ENCODE data around the gene RGS7.
A peak's percentile ranks its signal among the peaks of the same experiment; 100 is the strongest.
"Not testable (repeated sequence)": the region's sequence is repeated elsewhere in the genome, so short reads cannot be mapped to it uniquely, and the experiment has no call there.

RGS7 gene

DNA sequence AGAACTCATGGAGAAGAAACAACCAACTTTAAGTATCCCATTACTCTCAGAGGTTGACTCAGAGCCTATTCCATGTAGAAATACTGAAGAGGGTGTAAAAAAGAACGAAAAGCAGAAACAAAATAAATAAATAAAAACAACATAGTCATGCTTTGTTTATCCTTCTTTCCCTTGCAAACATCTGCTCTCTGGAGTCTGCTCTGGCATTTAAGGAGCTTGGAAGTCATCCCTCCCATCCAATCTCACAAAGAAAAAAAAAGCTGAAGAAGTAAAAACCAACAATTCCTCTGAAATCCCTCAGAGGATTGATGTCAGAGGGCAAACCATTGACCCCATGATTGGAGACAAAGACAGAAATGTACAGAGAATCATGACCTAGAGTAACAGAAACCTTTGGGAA is 442.5 kb downstream of the RGS7 start:
- in situ Hi-C loops (cut with HindIII; ENCODE audit: low sequenced_read_pairs), result no loop called here
- H3K4me3 ChIP-seq (ENCODE audit: low read depth, low read length), result no peak overlapping the region
- DNase-seq (ENCODE audit: low read depth), result no peak
- TF ChIP-seq, protein P1, sequence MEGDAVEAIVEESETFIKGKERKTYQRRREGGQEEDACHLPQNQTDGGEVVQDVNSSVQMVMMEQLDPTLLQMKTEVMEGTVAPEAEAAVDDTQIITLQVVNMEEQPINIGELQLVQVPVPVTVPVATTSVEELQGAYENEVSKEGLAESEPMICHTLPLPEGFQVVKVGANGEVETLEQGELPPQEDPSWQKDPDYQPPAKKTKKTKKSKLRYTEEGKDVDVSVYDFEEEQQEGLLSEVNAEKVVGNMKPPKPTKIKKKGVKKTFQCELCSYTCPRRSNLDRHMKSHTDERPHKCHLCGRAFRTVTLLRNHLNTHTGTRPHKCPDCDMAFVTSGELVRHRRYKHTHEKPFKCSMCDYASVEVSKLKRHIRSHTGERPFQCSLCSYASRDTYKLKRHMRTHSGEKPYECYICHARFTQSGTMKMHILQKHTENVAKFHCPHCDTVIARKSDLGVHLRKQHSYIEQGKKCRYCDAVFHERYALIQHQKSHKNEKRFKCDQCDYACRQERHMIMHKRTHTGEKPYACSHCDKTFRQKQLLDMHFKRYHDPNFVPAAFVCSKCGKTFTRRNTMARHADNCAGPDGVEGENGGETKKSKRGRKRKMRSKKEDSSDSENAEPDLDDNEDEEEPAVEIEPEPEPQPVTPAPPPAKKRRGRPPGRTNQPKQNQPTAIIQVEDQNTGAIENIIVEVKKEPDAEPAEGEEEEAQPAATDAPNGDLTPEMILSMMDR (IDR thresholded peaks at IDR 0.05; ENCODE audit: low read depth, low read length, missing control alignments), result no peak

DNA sequence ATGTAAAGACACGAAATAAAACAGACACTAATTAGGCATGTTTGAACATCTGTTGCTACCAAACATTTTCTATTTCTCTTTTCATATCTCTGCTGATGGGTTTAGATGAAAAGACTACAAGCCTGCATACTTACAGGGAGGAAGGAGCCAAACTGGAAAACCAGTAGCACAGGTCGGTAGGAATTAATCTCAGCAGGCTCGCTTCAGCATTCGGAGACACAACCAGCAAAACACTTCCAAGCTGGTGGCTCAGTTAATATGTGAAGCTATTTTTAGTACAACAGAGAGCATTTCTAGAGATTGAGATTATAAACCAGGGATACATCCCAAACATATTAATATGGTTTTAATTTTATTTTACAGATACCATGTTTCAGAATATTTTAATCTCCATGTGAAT is 444.2 kb downstream of the RGS7 start:
- TF ChIP-seq, protein P1 (IDR thresholded peaks at IDR 0.05; ENCODE audit: low read depth, low read length, missing control alignments), result no peak
- no peak for DNase-seq (ENCODE audit: low read depth)
- in situ Hi-C loops (cut with HindIII; ENCODE audit: low sequenced_read_pairs), result no loop called here
- H3K4me3 ChIP-seq (ENCODE audit: low read depth, low read length), result no peak overlapping the region

DNA sequence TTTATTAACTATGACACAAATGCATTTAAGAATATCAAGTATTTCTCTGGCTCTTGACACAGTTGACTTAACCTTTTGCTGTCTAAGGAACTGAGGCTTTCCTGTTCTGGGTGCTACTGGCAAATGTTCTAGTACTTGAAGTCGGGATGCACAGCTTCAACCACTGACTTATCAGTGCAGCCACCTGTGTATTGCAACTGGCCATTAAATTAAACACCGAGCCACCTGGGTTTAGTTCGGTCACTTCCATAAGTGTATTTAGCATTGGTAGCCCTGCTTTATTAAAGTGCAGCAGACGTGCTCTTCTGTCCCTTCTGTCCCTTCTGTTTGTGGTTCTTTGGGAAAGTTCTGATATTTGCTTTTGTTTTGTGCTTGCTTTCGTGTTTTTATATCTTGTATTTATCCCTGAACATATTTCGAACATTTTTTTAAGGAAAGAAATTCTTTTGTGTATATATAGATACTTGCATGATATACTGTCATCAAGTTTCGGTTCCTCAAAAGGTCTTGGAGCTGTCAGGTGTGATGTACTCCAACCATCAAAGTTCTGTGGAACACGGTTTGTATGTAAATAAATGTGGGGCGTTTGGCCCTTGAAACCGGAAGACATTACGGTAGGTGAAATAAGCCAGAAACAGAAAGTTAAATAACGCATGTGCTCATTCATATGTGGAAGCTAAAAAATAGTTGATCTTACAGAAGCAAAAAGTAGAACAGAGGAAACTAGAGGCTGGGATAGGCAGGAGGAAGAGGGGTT is 447.1 kb downstream of the RGS7 start:
- H3K4me3 ChIP-seq (ENCODE audit: low read depth, low read length), result no peak overlapping the region
- DNase-seq (ENCODE audit: low read depth), result no peak
- in situ Hi-C loops (cut with HindIII; ENCODE audit: low sequenced_read_pairs), result no loop called here
- TF ChIP-seq, protein P1 (IDR thresholded peaks at IDR 0.05; ENCODE audit: low read depth, low read length, missing control alignments), result no peak

DNA sequence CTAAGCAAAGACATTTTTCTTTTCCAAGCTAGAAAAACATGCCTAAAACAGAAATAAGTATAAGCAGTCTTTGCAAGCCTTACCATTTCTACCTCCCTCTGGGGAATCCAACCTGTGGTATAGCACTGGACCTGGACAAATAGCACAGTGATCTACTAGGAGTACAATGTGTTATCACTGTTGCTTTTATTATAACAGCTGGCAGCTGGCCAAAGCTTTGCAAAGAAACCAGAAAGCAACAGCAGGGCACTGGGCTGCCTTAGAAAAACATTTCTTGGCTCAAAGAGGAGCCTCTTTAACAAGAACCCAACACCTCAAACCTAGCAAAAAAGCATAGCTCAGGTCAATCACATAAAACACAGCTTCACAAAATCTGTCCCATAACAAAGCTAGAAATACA is 450.5 kb downstream of the RGS7 start:
- no peak overlapping the region for H3K4me3 ChIP-seq (ENCODE audit: low read depth, low read length)
- in situ Hi-C loops (cut with HindIII; ENCODE audit: low sequenced_read_pairs), result no loop called here
- TF ChIP-seq, protein P1 (IDR thresholded peaks at IDR 0.05; ENCODE audit: low read depth, low read length, missing control alignments), result no peak
- peak; percentile 6 for DNase-seq (ENCODE audit: low read depth)

DNA sequence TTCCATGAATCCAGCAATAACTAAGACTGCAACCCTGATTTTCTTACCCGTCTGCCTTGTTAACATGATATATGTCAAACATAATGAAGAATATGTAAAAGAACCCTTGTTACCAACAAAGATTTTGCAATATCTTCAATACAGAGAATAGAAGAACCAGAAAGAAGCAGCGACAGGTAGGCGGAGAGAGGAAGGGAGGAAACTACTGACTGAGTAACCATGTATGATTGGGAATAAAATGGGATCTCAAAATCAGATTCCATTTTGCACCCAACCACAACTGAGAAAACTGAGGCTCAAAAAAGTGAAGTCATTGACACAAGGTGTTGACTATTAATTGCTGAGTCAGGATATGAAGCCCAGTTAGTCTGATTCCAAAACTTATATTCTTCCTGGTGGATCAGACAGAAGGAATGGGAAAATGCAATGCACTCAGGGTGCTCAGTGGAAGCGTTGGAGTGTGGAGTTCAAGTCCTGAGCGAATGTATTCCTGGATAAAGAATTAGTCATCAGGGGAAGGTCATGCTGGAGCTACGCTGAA is 451.7 kb downstream of the RGS7 start:
- H3K4me3 ChIP-seq (ENCODE audit: low read depth, low read length), result no peak overlapping the region
- DNase-seq (ENCODE audit: low read depth), result no peak
- in situ Hi-C loops (cut with HindIII; ENCODE audit: low sequenced_read_pairs), result no loop called here
- TF ChIP-seq, protein P1 (IDR thresholded peaks at IDR 0.05; ENCODE audit: low read depth, low read length, missing control alignments), result no peak

DNA sequence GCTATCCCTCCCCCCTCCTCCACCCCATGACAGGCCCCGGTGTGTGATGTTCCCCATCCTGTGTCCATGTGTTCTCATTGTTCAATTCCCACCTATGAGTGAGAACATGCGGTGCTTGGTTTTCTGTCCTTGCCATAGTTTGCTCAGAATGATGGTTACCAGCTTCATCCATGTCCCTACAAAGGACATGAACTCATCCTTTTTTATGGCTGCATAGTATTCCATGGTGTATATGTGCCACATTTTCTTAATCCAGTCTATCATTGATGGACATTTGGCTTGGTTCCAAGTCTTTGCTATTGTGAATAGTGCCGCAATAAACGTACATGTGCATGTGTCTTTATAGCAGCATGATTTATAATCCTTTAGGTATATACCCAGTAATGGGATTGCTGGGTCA is 461.6 kb downstream of the RGS7 start:
- H3K4me3 ChIP-seq (ENCODE audit: low read depth, low read length); DNase-seq (ENCODE audit: low read depth); in situ Hi-C loops (cut with HindIII; ENCODE audit: low sequenced_read_pairs): not testable (repeated sequence)

DNA sequence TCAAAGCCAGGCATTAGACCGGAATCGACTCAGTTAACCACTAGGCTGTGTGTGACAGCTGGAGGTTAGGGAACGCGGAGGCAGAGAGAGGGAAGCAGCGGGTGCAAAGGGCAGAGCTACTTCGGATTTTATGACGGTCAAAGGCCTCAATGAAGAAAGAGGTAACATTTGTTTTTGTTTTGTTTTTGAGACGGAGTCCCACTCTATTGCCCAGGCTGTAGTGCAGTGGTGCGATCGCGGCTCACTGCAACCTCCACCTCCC is 468.3 kb downstream of the RGS7 start:
- DNase-seq (ENCODE audit: low read depth), result no peak
- in situ Hi-C loops (cut with HindIII; ENCODE audit: low sequenced_read_pairs), result no loop called here
- H3K4me3 ChIP-seq (ENCODE audit: low read depth, low read length), result no peak overlapping the region
- TF ChIP-seq, protein P1 (IDR thresholded peaks at IDR 0.05; ENCODE audit: low read depth, low read length, missing control alignments), result no peak

Measured in astrocyte of the cerebellum (primary cell).